Measurements from ENCODE around the gene COA1. TPM values are rescaled to one million over a fixed set of nuclear protein-coding genes. Genes with fewer than 3 reads are reported as not detected.

COA1 gene
- polyA plus RNA-seq, 6 donors from 2014 or later: 96.6 to 146 (median 107) TPM

DNA sequence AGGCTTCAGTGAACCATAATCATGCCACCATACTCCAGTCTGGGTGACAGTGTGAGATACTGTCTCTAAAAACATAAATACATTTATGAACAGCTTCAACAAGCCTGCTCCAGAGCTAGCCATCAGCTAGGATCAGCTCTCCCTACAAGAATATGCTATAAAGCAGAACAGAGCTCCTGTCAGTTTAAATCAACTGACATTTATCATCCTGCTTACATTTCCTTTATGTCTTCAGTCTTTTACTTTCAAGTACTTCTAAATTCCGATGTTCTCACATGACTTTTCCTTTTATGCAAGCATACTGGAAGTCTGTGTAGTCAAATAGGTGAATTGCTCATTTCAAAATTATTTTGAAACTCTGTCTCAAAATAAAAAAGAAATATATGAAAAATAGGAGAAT lies 64.6 kb downstream of the COA1 start:
- peak overlapping the region in 4 of 6 donors; percentile 53 to 94 (median 66) for H3K27ac Mint-ChIP-seq
- no peak for ATAC-seq (ENCODE audit: low read depth in 2 of 2)
- H3K36me3 Mint-ChIP-seq: peaks cover 38 to 46% of the 10 kb centered on the region in 2 donors
- H3K27me3 Mint-ChIP-seq: no peaks in the 10 kb centered on the region
- DNase-seq: no peak
- H3K4me1 Mint-ChIP-seq: peaks cover 41 to 61% (median 51%) of the 10 kb centered on the region in 3 donors
- peak overlapping the region in 1 of 8 donors; percentile 16 for H3K4me3 Mint-ChIP-seq
- H3K9me3 Mint-ChIP-seq: peaks cover 3 to 41% (median 24%) of the 10 kb centered on the region in 7 donors

DNA sequence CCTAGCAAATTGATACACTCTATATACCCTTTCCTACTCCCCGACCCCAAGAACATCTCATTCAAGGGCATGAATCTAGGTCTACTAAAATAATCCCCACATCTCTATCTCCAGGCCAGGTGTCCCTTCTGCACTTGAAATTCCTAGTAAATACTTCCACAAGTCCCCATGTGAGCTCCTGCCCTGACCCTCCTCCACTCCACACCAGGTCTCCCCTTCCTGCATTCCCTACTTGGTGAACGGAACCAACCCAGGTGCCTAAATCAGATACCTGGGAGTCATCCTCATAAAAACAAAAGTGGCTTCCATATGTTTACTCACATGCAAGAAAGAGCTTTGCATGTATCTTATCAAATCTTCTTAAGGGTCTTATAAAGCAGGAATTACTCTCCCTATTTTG lies 69.2 kb downstream of the COA1 start:
- Mint-ChIP-seq H3K9me3 (peaks cover 0 to 3% (median 0%) of the 10 kb centered on the region in 7 donors), H3K4me3 (peak overlapping the region in 2 of 8 donors; percentile 14 to 17), H3K27me3 (no peaks in the 10 kb centered on the region), H3K27ac (peak overlapping the region; percentile 2 to 80 (median 50)), H3K4me1 (peaks cover 34 to 68% (median 42%) of the 10 kb centered on the region in 3 donors), H3K36me3 (peaks cover 14 to 18% of the 10 kb centered on the region in 2 donors)
- DNase-seq (no peak), ATAC-seq (ENCODE audit: low read depth in 2 of 2) (no peak)

DNA sequence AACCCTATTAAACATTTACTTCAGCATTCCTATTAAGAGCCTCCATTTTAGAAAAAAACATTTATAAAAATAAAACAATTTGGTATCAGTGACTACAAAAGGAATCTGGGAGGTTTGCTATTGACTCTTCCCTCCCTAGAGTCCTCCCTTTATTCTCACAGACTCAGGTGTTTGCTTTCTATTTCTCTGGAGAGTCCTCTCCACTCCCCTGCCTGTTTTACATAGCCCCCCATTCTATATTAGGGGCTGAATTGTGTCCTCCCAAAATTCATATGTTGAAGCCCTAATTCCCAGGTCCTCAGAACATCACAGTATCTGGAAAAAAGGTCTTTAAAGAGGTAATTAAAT lies 69.8 kb downstream of the COA1 start:
- Mint-ChIP-seq H3K27ac (peak overlapping the region in 4 of 6 donors; percentile 33 to 87 (median 70)), H3K9me3 (peaks cover 0 to 3% (median 0%) of the 10 kb centered on the region in 7 donors), H3K4me1 (peaks cover 30 to 65% (median 40%) of the 10 kb centered on the region in 3 donors), H3K27me3 (no peaks in the 10 kb centered on the region), H3K4me3 (no peak overlapping the region), H3K36me3 (peaks cover 16 to 19% of the 10 kb centered on the region in 2 donors)
- DNase-seq (no peak), ATAC-seq (ENCODE audit: low read depth in 2 of 2) (no peak)

DNA sequence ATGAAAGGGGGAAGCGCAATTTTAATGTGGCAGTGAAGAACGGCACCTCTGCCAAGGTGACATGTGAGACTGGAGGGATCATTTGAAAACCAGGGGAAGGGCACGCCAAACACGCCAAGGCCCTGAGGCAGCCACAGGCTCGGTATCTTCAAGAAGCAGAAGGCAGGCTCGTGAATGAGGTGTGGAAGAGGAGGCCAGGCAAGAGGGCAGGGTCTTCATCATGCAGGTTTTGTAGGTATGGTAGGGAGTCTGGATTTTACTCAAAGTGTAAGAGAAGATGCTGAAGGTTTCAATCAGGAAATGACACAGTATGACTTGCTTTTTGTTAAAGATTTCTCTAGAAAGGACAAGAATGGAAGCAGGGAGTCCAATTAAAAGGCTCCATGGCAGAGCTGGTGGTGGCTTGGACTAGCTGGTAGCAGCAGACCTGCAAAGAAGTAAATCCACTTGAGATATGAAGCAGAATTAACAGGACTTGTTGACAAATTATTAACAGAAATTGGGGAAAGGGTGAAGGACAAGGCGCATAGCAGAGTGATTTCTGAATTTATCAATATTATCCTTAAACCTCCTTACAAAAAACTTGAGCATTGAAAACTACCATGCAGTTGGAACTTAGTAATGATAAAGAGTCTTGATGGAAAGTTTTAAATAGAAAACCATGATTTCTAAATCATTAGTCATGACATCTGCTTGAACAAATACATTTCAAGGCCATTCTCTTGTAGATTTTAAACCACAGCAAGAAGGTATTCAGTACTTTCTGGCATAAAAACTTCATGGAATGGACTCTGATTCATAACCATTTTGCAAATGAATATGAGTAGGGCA lies 70.4 kb downstream of the COA1 start:
- Mint-ChIP-seq H3K4me3 (peak overlapping the region in 4 of 8 donors; percentile 29 to 77 (median 53)), H3K9me3 (peaks cover 0 to 3% (median 0%) of the 10 kb centered on the region in 7 donors), H3K27ac (peak overlapping the region; percentile 71 to 96 (median 85)), H3K27me3 (no peaks in the 10 kb centered on the region), H3K4me1 (peaks cover 36 to 66% (median 46%) of the 10 kb centered on the region in 3 donors), H3K36me3 (peaks cover 22 to 25% of the 10 kb centered on the region in 2 donors)
- ATAC-seq (ENCODE audit: low read depth in 2 of 2) (peak in 1 of 2 donors; percentile 12), DNase-seq (no peak)

DNA sequence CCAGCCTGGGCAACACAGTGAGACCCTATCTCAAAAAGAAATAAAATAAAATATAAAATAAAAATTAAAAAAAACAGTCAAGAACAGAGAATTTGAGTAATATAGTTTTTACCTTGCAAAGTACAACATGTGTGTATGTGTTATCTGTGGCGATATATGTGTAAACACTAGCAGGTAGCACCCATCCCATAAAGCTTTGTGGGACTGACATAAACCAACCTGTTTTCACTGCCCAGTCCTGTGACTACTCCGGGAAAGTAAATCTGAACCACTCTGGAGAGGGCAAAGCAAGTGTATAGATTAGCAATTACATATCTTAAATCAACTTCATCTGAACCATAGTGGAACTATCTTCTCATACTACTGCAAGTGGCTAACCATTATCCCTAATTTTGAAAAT lies 72.3 kb downstream of the COA1 start:
- DNase-seq (no peak), ATAC-seq (ENCODE audit: low read depth in 2 of 2) (no peak)
- H3K4me1 Mint-ChIP-seq: peaks cover 41 to 72% (median 44%) of the 10 kb centered on the region in 3 donors
- H3K4me3 Mint-ChIP-seq: no peak overlapping the region
- peaks cover 0 to 3% (median 0%) of the 10 kb centered on the region in 7 donors for H3K9me3 Mint-ChIP-seq
- H3K27ac Mint-ChIP-seq: peak overlapping the region in 2 of 6 donors; percentile 64 to 66
- peaks cover 15 to 20% of the 10 kb centered on the region in 2 donors for H3K36me3 Mint-ChIP-seq
- H3K27me3 Mint-ChIP-seq: no peaks in the 10 kb centered on the region

DNA sequence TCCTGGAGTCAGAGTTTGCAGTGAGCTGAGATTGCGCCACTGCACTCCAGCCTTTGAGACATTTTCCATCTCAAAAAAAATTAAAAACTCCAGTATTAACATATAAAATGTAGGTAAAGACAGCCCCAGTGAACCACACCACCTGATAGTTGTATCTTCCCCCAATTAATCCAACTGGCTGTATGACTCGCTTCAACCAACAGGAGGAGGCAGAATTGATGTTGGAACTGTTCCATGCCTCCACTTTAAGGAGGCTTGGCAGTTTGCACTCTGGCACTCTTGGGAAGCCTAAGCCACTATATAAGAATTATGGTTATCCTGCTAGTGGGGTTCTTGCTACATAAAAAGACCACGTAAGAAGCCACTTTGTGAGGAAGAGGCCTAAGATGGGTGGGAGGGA lies 73.7 kb downstream of the COA1 start:
- peak overlapping the region in 3 of 6 donors; percentile 32 to 66 (median 56) for H3K27ac Mint-ChIP-seq
- no peak overlapping the region for H3K4me3 Mint-ChIP-seq
- ATAC-seq (ENCODE audit: low read depth in 2 of 2) (no peak), DNase-seq (no peak)
- H3K9me3 Mint-ChIP-seq: peaks cover 0 to 4% (median 0%) of the 10 kb centered on the region in 7 donors
- H3K4me1 Mint-ChIP-seq: peaks cover 48 to 78% (median 53%) of the 10 kb centered on the region in 3 donors
- no peaks in the 10 kb centered on the region for H3K27me3 Mint-ChIP-seq
- H3K36me3 Mint-ChIP-seq: peaks cover 15% of the 10 kb centered on the region in 2 donors

DNA sequence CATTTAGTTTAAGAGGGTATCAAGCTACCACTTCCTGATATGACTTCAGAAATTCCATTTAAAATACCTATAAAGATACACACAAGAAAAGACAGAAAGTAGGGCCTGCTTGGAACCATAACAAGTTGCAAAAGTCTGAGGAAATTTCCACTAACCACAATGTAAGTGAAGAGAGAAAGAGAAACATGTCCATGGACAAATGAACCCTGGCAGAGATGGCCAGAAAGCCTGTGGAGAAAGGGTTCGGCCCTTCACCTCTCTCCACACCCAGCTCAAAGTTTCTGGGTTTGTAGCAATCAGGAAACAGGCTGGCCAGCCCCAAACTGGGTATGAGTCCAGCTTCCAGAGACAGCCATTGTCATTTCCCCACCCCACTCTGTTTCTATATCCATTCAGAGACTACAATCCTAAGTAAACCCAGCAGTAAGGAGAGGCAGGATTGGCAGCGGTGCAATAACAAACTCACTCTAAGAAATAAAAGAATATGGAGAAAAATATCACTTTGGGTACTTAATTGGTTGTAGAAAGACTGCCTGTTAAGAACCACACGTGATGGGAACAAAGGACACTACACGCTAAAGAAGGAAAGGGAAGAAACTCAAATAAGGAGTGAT lies 75.3 kb downstream of the COA1 start:
- ATAC-seq (ENCODE audit: low read depth in 2 of 2): no peak
- no peaks in the 10 kb centered on the region for H3K27me3 Mint-ChIP-seq
- peak overlapping the region in 5 of 6 donors; percentile 9 to 96 (median 73) for H3K27ac Mint-ChIP-seq
- H3K36me3 Mint-ChIP-seq: peaks cover 11 to 14% of the 10 kb centered on the region in 2 donors
- H3K9me3 Mint-ChIP-seq: peaks cover 0 to 4% (median 0%) of the 10 kb centered on the region in 7 donors
- H3K4me3 Mint-ChIP-seq: peak overlapping the region in 7 of 8 donors; percentile 1 to 74 (median 10)
- no peak for DNase-seq
- H3K4me1 Mint-ChIP-seq: peaks cover 45 to 76% (median 56%) of the 10 kb centered on the region in 3 donors

DNA sequence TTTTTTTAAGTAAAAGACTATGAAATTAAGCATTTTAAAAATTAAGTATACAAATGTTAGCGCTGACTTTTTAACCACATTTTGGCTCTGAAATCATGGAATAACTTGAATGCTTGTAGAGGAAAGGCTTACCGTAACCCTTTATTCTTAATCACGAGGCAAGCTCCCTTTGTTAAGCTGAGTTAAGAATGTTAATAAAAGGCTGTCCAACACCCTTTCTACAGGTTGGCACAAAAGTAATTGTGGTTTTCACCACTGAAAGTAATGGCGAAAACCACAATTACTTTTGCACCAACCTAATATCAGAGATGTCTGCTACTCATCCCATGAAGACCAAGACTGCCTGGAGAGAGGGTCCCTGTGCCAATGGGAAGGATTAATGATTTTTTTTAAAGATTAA lies 75.9 kb downstream of the COA1 start:
- no peak for ATAC-seq (ENCODE audit: low read depth in 2 of 2)
- H3K4me1 Mint-ChIP-seq: peaks cover 39 to 76% (median 56%) of the 10 kb centered on the region in 3 donors
- H3K27me3 Mint-ChIP-seq: no peaks in the 10 kb centered on the region
- peaks cover 0 to 4% (median 0%) of the 10 kb centered on the region in 7 donors for H3K9me3 Mint-ChIP-seq
- DNase-seq: no peak
- peak overlapping the region; percentile 9 to 96 (median 72) for H3K27ac Mint-ChIP-seq
- H3K4me3 Mint-ChIP-seq: peak overlapping the region in 2 of 8 donors; percentile 63 to 74
- H3K36me3 Mint-ChIP-seq: peaks cover 9 to 11% of the 10 kb centered on the region in 2 donors

DNA sequence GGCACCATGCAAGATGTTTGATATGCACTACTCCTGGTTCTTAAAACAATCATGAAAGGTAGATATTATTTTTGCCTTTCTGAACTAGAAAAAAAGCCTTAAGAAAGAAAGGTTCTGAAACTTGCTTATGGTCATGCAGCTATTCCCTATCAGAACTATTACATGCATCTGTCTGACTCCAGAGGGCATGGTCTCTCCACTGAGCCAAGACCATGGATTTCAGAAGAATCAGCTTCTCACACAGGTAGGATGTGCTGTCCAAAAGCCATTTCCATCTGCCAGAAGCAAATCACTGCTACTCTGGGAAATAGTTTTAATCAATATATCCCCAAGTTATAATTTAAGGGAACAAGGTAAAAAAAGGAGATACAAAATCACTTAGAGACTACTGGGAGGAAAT lies 77.0 kb downstream of the COA1 start:
- Mint-ChIP-seq H3K4me1 (peaks cover 45 to 84% (median 64%) of the 10 kb centered on the region in 3 donors), H3K27ac (peak overlapping the region; percentile 89 to 100 (median 99)), H3K4me3 (peak overlapping the region; percentile 48 to 97 (median 74)), H3K27me3 (no peaks in the 10 kb centered on the region), H3K9me3 (peaks cover 0 to 4% (median 0%) of the 10 kb centered on the region in 7 donors), H3K36me3 (peaks cover 8 to 11% of the 10 kb centered on the region in 2 donors)
- DNase-seq (no peak), ATAC-seq (ENCODE audit: low read depth in 2 of 2) (no peak)

DNA sequence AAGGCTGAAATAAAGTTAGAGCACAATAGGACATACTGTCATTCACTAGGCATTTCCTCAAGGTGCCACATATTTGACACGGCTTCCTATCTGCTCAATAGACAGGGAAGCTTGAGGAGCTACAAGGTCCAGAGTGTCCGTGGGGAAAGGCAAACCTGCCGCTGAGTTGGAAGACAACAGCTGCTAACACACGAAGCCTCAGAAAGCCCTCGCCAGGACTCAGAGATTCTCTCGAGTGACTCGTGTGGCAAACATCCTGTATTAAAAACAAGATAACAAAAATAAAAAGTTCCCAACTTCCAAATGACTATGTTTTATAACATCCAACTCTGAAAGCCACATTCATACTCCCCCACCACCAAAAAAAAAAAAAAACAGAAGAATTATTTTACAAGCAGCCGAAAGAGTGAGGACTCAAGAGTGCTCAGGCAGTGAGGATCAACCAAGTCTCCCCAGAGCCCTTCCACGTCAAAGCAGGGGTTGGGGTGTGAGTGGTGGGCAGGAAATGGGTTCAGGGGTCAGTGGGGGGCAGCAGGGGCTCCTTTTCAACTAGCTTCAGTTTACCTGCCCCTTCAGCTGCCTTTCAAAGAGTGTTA lies 78.8 kb downstream of the COA1 start:
- Mint-ChIP-seq H3K9me3 (peaks cover 0 to 4% (median 0%) of the 10 kb centered on the region in 7 donors), H3K4me1 (peaks cover 63 to 93% (median 82%) of the 10 kb centered on the region in 3 donors), H3K27ac (peak overlapping the region; percentile 96 to 100 (median 99)), H3K4me3 (peak overlapping the region; percentile 75 to 97 (median 90)), H3K27me3 (no peaks in the 10 kb centered on the region), H3K36me3 (peaks cover 8 to 15% of the 10 kb centered on the region in 2 donors)
- ATAC-seq (ENCODE audit: low read depth in 2 of 2) (peak in 1 of 2 donors; percentile 5), DNase-seq (peak; percentile 36)

DNA sequence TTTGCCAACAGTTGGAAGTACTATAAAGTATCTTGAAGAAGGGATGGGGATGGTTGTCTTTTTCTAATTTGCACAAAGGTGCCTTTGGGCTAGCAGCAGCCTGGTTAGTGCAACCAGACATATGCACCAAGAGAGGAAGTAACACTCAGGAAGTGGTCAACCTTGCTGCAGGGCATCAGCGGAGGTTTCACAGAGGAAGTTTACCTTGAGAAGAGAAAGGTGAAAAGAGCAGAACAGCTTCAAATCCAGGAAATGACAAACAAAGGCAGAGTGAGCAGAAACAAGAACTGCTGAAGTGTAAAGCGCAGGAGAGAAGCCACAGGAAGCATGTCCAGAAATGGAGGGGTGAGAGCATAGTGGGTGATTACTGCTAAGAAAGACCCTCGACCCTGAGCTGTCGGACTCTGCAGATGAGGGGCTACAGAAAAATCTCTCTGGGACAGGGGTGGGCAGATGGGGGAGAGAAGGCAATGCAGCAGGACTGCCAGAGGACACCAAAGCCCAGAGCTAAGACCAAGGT lies 79.5 kb downstream of the COA1 start:
- DNase-seq: peak; percentile 89
- Mint-ChIP-seq H3K9me3 (peaks cover 0 to 4% (median 0%) of the 10 kb centered on the region in 7 donors), H3K36me3 (peaks cover 8 to 18% of the 10 kb centered on the region in 2 donors), H3K4me1 (peaks cover 68 to 94% (median 88%) of the 10 kb centered on the region in 3 donors), H3K27me3 (no peaks in the 10 kb centered on the region), H3K27ac (peak overlapping the region; percentile 96 to 100 (median 99)), H3K4me3 (peak overlapping the region; percentile 75 to 97 (median 90))
- peak; percentile 79 to 87 for ATAC-seq (ENCODE audit: low read depth in 2 of 2)

DNA sequence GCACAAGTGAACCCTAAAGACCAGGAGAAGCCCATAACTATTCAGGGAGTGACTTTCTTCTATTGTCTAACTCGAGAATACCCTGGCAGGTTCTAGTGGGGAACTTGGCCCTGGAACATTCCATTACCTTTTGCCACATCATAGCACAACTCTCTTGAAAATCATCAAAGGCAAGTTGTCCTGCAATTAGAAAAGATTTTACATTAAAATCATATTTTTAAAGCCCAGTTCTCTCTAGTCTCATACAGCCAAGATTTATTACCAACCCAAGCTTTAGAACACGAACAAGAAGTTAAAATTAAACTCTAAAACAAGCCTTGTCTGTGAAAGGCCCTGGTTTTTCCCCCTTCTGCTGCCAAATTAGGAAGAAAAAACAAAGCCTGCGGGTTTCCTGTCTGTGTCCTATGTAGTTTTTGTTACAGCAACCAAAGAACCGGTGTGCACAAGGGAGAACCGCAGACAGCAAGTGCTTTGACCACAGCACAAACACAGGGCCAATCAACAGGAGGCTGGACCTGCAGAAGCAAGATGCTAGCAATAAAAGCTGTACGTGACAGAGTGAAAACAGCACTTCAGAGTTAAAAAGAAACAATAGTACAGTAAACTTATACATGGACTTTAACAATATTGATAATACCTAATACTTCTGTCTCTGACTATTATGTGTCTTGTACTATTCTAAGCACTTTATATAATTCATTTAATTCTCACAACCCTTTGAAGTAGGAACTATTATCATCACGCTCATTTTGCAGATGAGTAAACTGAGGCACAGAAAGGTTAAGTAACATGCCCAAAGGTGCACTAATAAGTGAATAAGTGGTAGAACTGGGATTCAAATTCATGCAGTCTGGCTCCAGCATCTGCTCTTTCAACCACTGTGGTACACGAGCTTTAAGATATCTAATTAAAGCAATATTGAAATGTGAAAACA lies 80.6 kb downstream of the COA1 start:
- Mint-ChIP-seq H3K36me3 (peaks cover 11 to 18% of the 10 kb centered on the region in 2 donors), H3K27ac (peak overlapping the region; percentile 96 to 100 (median 99)), H3K4me1 (peaks cover 69 to 95% (median 89%) of the 10 kb centered on the region in 3 donors), H3K4me3 (peak overlapping the region; percentile 75 to 97 (median 90)), H3K27me3 (no peaks in the 10 kb centered on the region), H3K9me3 (peaks cover 0 to 3% (median 0%) of the 10 kb centered on the region in 7 donors)
- ATAC-seq (ENCODE audit: low read depth in 2 of 2) (peak; percentile 42 to 65), DNase-seq (peak; percentile 86)

Measured in naive B cell (primary cell).